ENCODE results near the gene HIPK4. TPM values are rescaled to one million over a fixed set of nuclear protein-coding genes. Genes with fewer than 3 reads are reported as not detected.

The HIPK4 gene
- total and polyA plus RNA-seq, 2 of the 4 experiments (the other 2 are of a cell fraction), result 0.12 to 0.18 TPM

- no CpG with 5 or more reads among the region's 2 CpGs for WGBS, 2 experiments (ENCODE audit: extremely low coverage in 2 of 2, insufficient read length in 1 of 2)
- ChIA-PET POLR2A (ENCODE audit: unreplicated experiment) (no interaction called here), CTCF (no interaction called here)
Observed at GRCh38 chr19:40337107-40337506, 52.9 kb downstream of the HIPK4 start.

More at GRCh38 chr19:40337107-40337506, 52.9 kb downstream of the HIPK4 start:
- Histone ChIP-seq H3K4ac (ENCODE audit: low read depth, low read length) (no peak overlapping the region), H2BK120ac (ENCODE audit: low read depth, low read length) (no peak overlapping the region), H3K23ac (ENCODE audit: low read depth, low read length) (no peak overlapping the region), H3K27me3 (ENCODE audit: control insufficient read depth, insufficient read depth, low read length) (no peaks in the 10 kb centered on the region), H3K36me3 (ENCODE audit: control insufficient read depth, insufficient read depth, low read length) (peaks cover 21% of the 10 kb centered on the region), H4K20me1 (ENCODE audit: insufficient read depth, low read length) (peaks cover 9% of the 10 kb centered on the region; the same call in 1 of the 2 replicates), H3K4me3 (ENCODE audit: insufficient read depth, low read depth, low read length) (no peak overlapping the region), H3K9me1 (ENCODE audit: insufficient read depth, low read length) (no peaks in the 10 kb centered on the region), H3K56ac (ENCODE audit: extremely low read depth, insufficient read depth, low read length) (no peak overlapping the region), H4K91ac (ENCODE audit: insufficient read depth, low read depth, low read length) (no peak overlapping the region), H3K79me1 (ENCODE audit: low read depth in 1 of 2, low read length in 2 of 2) (peaks cover 9 to 39% of the 10 kb centered on the region in 2 experiments), H2AK9ac (replicated peaks; ENCODE audit: low read depth, low read length, poor library complexity) (no peak overlapping the region), H3K9me3 (ENCODE audit: control insufficient read depth, insufficient read depth, low read length) (no peaks in the 10 kb centered on the region), H4K8ac (ENCODE audit: low read depth in 2 of 2, low read length in 2 of 2) (no peak overlapping the region), H3K4me1 (ENCODE audit: control insufficient read depth, insufficient read depth, low read length) (no peaks in the 10 kb centered on the region), H3K18ac (ENCODE audit: low read depth, low read length) (no peak overlapping the region), H3K4me2 (ENCODE audit: low read depth, low read length) (no peak overlapping the region), H2AFZ (replicated peaks; ENCODE audit: low read length, poor library complexity) (no peak overlapping the region), H3K9ac (ENCODE audit: low read depth, low read length) (no peak overlapping the region), H2BK20ac (ENCODE audit: low read depth, low read length) (no peak overlapping the region), H3K14ac (replicated peaks; ENCODE audit: low read depth, low read length) (no peak overlapping the region), H4K5ac (ENCODE audit: low read depth, low read length) (no peak overlapping the region), H2AK5ac (ENCODE audit: low read depth, low read length) (no peak overlapping the region), H2BK5ac (ENCODE audit: low read depth, low read length, poor library complexity, severe bottlenecking) (no peak overlapping the region), H3K27ac (ENCODE audit: insufficient read depth, low read length) (no peak overlapping the region), H2BK15ac (ENCODE audit: low read depth, low read length) (no peak overlapping the region)
- DNase-seq (no peak), ATAC-seq (ENCODE audit: low read depth) (no peak)
- dilution Hi-C loops (cut with HindIII; ENCODE audit: low sequenced_read_pairs, unreplicated experiment) (no loop called here), in situ Hi-C loops (cut with MboI; ENCODE audit: low sequenced_read_pairs) (no loop called here), intact Hi-C loops (cut with micrococcal nuclease) (no loop called here)
- TF ChIP-seq BHLHE40 (IDR thresholded peaks at IDR 0.05; ENCODE audit: low read depth, low read length) (no peak), POLR2A (IDR thresholded peaks at IDR 0.05; ENCODE audit: low read depth, low read length) (no peak), CHD1 (IDR thresholded peaks at IDR 0.05; ENCODE audit: low read depth, low read length) (no peak), CTCF (conservative IDR thresholded peaks at IDR 0.05; ENCODE audit: low read depth, low read length) (no peak), FOS (IDR thresholded peaks at IDR 0.05; ENCODE audit: low read depth, low read length) (no peak), USF2 (IDR thresholded peaks at IDR 0.05; ENCODE audit: low read depth, low read length) (no peak), ELK1 (IDR thresholded peaks at IDR 0.05; ENCODE audit: borderline replicate concordance, low read depth, low read length) (no peak), CEBPB (IDR thresholded peaks at IDR 0.05; ENCODE audit: low read depth, low read length) (no peak), SMC3 (IDR thresholded peaks at IDR 0.05; ENCODE audit: low read depth, low read length) (no peak)
- BruUV-seq (replicated peaks), result no TSS peak

Data from IMR-90 (cell line).